ENCODE results near the gene SLC1A5. TPM values are rescaled to one million over a fixed set of nuclear protein-coding genes. Genes with fewer than 3 reads are reported as not detected.

SLC1A5 gene
- total and polyA plus RNA-seq, 5 experiments from 2014 or later, result 2.5 to 8.2 (median 6.1) TPM

DNA sequence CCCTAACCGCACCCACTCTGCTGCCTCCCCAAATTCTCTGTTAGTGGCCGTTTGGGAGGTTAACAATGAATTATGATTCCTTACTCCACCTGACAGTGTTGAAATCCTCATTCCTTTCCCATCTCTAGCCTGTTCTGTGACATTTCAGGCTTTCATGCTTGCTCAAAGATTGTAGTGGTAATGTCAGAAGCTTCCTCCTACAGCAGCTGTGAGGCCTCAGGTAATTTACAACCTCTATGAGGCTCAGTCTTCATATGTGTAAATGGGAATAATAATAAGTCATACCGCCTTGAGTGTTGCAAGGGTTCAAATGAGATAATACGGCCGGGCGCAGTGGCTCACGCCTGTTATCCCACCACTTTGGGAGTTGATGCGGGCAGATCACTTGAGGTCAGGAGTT lies 977 bp upstream of the SLC1A5 start:
- peak overlapping the region in 9 of 10 donors; percentile 42 to 93 (median 89) for H3K4me3 Mint-ChIP-seq
- no peaks in the 10 kb centered on the region for H3K27me3 Mint-ChIP-seq
- ATAC-seq (no peak), DNase-seq (no peak)
- peaks cover 23 to 57% (median 53%) of the 10 kb centered on the region in 4 donors for H3K4me1 Mint-ChIP-seq
- H3K9me3 Mint-ChIP-seq, result no peaks in the 10 kb centered on the region
- POLR2A ChIA-PET, result interaction anchor here (0.6 to 2.8 kb wide), 4 partner anchors 22 to 51 kb away, joined by 3 to 18 read pairs (median 4); no protein-coding TSS in a partner anchor
- peak overlapping the region in 6 of 10 donors; percentile 7 to 73 (median 60) for H3K27ac Mint-ChIP-seq
- H3K36me3 Mint-ChIP-seq, result no peaks in the 10 kb centered on the region

DNA sequence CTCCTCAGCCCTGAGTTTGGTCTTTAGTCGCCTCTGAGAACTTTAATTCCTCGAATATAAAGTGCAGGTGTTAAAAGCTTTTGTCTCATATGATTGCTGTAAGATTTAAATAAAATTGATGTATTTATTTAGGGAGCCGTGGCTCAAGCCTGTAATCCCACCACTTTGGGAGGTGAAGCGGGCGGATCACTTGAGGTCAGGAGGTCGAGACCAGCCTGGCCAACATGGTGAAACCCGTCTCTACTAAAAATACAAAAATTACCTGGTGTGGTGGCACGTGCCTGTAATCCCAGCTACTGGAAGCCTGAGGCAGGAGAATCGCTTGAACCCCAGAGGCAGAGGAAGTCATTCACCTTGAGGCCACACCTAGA lies 559 bp upstream of the SLC1A5 start:
- peak overlapping the region; percentile 81 to 93 (median 90) for H3K4me3 Mint-ChIP-seq
- H3K36me3 Mint-ChIP-seq, result no peaks in the 10 kb centered on the region
- POLR2A ChIA-PET, result interaction anchor here (0.6 to 2.8 kb wide), 4 partner anchors 22 to 51 kb away, joined by 3 to 18 read pairs (median 4); no protein-coding TSS in a partner anchor
- H3K9me3 Mint-ChIP-seq, result no peaks in the 10 kb centered on the region
- peak overlapping the region in 7 of 10 donors; percentile 37 to 88 (median 71) for H3K27ac Mint-ChIP-seq
- no peak for DNase-seq
- no peaks in the 10 kb centered on the region for H3K27me3 Mint-ChIP-seq
- peaks cover 23 to 61% (median 57%) of the 10 kb centered on the region in 4 donors for H3K4me1 Mint-ChIP-seq
- ATAC-seq, result no peak

DNA sequence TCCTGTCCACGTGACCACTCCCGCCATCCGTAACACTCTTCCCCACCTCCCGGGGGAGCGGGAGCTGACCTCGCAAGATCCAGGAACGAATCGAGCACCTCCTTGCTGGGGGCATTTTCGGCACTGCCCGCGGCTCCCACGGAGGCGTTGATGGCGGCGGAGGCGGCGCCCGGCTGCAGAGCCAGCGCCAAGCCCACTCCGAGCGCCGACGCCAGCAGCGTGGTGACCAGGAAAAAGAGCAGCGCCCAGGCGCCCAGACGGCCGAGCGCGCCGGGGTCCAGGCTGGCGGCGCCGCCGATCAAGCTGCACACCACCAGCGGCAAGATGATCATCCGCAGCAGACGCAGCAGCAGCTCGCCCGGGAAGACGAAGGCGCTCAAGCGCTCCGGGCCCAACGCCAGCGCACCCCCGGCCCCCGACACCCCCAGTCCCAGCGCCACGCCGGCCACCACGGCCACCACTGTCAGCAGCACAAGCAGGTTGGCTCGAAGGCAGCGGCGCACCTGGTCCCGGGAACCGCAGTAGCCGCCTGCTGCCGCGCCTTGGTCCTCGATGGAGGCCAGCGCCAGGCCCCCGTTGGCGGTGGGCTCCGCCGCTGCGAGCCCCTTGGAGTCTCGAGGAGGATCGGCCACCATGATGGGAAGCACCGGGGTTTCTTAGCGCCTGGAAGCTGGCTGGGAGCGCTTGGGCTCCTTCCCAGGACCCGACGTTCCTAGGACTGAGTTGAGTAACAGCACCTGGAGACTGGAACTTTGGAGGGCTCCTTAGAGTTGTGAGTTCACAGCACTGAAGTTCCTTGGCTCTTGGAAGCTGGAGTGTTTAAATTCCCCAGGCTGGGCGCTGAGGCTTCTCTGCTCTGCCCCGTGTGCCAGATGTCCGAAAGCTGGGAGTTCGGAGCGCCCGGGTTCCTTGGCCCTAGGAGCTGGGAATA lies 798 bp downstream of the SLC1A5 start:
- POLR2A ChIA-PET, result interaction anchor here (0.6 to 2.8 kb wide), 2 partner anchors 33 to 58 kb away, joined by 7 to 18 read pairs; no protein-coding TSS in a partner anchor
- ATAC-seq (peak; percentile 4 to 24), DNase-seq (peak in 6 of 10 donors; percentile 28 to 42 (median 32))
- H3K4me1 Mint-ChIP-seq, result peaks cover 28 to 69% (median 63%) of the 10 kb centered on the region in 4 donors
- no peaks in the 10 kb centered on the region for H3K9me3 Mint-ChIP-seq
- peaks cover 0 to 6% (median 0%) of the 10 kb centered on the region in 3 donors for H3K36me3 Mint-ChIP-seq
- no peaks in the 10 kb centered on the region for H3K27me3 Mint-ChIP-seq
- peak overlapping the region; percentile 81 to 93 (median 90) for H3K4me3 Mint-ChIP-seq
- H3K27ac Mint-ChIP-seq, result peak overlapping the region; percentile 76 to 94 (median 87)

DNA sequence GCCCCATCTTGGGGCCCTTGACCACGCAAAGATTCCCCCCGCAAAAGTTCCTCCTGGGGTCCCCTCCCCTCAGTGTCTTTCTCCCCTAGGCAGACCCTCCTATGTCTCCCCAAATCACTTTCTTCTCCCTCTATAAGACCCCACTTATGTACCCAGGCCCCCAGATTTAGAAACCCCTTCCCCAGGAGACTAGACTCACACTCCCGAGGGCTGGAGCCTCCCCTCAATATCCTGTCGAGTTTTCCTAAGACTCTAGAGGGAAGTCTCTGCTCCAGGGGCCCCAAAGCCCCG lies 1.4 kb downstream of the SLC1A5 start:
- Mint-ChIP-seq H3K4me3 (peak overlapping the region; percentile 81 to 93 (median 90)), H3K4me1 (peaks cover 25 to 64% (median 59%) of the 10 kb centered on the region in 4 donors), H3K27ac (peak overlapping the region; percentile 76 to 94 (median 86)), H3K36me3 (peaks cover 0 to 8% (median 0%) of the 10 kb centered on the region in 3 donors), H3K27me3 (no peaks in the 10 kb centered on the region), H3K9me3 (no peaks in the 10 kb centered on the region)
- no peak for DNase-seq
- ATAC-seq, result no peak
- POLR2A ChIA-PET, result interaction anchor here (2.8 kb wide), 1 partner anchor 34 kb away, joined by 18 read pairs; no protein-coding TSS in a partner anchor

DNA sequence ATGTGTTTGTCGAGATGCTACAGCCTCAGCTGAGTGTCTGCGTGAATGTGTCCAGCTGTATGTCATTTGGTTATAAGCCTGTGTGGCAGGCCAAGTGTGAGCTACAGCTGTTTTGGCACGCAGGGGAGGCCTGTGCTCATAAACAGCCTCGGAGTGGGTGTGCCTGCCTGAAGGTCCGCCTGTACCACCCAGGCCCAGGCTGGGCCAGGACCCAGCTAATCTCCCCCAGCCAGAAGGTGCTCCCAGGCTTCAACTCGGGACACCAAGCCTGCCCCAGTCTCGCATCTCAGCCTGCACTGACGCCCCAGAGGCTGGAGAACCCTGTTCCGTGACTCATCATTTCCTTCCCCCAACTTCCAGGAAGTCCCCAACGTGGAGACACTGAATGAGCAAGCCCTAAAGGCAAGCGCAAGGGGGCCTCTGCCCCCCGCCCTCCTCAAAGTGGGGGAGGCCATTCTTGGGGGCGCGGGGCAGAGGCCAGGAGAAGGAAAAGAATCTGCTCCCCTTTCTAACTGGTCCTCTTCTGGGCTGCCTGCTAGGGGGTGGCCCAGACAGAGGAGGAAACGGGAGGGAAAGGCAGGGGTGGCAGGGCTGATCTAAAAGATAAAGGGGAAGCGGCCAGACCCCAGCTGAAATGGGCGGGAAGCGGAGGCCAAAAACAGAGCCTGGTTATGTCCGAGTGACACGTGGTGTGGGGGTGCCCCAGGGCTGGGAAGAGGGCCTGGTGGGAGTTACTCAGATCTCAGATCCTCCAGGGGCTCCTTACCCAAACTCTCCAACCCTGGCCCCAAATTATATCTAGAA lies 2.0 kb downstream of the SLC1A5 start:
- Mint-ChIP-seq H3K4me3 (peak overlapping the region; percentile 81 to 93 (median 90)), H3K4me1 (peaks cover 24 to 61% (median 56%) of the 10 kb centered on the region in 4 donors), H3K27me3 (no peaks in the 10 kb centered on the region), H3K27ac (peak overlapping the region; percentile 75 to 94 (median 86)), H3K9me3 (no peaks in the 10 kb centered on the region), H3K36me3 (peaks cover 0 to 13% (median 0%) of the 10 kb centered on the region in 3 donors)
- ATAC-seq (peak; percentile 69 to 71), DNase-seq (peak; percentile 42 to 84 (median 66))
- POLR2A ChIA-PET, result interaction anchor here (0.7 kb wide), 1 partner anchor 9 kb away, joined by 3 read pairs; no protein-coding TSS in a partner anchor

DNA sequence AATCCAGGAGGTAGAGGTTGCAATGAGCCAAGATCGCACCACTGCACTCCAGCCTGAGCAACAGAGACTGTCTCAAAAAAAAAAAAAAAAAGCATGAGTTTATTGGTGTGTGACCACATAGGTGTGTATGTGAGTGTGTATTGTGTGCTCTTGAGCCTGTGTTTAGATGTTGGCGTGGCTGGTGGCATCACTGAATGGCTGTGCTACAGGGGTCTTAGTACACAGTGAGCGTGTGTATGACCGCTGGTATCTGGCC lies 2.5 kb downstream of the SLC1A5 start:
- no peaks in the 10 kb centered on the region for H3K9me3 Mint-ChIP-seq
- POLR2A ChIA-PET, result interaction anchor here (0.7 kb wide), 1 partner anchor 8 kb away, joined by 3 read pairs; no protein-coding TSS in a partner anchor
- H3K27ac Mint-ChIP-seq, result peak overlapping the region; percentile 74 to 94 (median 85)
- ATAC-seq, result no peak
- DNase-seq, result no peak
- no peaks in the 10 kb centered on the region for H3K27me3 Mint-ChIP-seq
- H3K4me3 Mint-ChIP-seq, result peak overlapping the region; percentile 71 to 93 (median 89)
- peaks cover 0 to 13% (median 0%) of the 10 kb centered on the region in 3 donors for H3K36me3 Mint-ChIP-seq
- peaks cover 24 to 59% (median 54%) of the 10 kb centered on the region in 4 donors for H3K4me1 Mint-ChIP-seq

DNA sequence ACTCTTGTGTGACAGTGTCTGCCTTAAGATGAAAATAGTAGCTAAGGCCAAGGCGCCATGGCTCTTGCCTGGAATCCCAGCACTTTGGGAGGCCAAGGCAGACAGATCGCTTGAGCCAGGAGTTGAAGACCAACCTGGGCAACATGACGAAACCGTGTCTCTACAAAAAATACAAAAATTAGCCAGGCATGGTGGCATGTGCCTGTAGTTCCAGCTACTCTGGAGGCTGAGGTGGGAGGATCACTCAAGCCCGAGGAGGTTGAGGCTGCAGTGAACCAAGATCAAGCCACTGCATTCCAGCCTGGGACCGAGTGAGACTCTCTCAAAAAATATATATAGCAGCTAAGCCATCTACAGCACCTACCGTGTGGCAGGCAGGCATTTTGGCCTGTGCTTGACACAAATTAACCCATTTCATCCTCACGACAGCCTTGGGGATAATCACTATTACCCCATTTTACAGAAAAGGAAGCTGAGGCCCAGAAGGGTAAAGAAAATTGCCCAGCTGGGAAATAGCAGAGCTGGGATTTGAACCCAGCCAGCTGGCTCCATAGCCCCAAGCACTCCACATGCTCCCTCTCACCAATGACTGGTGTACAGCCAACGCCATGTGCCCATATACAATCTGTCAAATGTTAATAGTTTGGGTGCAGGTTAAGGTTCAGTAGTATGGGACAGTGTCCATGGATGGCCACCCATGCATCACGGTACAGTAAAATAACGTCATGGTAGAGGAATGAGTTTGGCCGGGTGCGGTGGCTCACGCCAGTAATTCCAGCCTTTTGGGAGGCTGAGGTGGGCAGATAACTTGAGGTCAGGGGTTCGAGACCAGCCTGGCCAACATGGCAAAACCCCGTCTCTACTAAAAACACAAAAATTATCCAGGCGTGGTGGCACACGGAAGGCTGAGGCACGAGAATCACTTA lies 3.1 kb downstream of the SLC1A5 start:
- peak overlapping the region in 9 of 10 donors; percentile 53 to 94 (median 76) for H3K27ac Mint-ChIP-seq
- H3K9me3 Mint-ChIP-seq, result no peaks in the 10 kb centered on the region
- no peaks in the 10 kb centered on the region for H3K27me3 Mint-ChIP-seq
- peaks cover 24 to 59% (median 54%) of the 10 kb centered on the region in 4 donors for H3K4me1 Mint-ChIP-seq
- POLR2A ChIA-PET, result interaction anchor here (1.4 kb wide), 1 partner anchor 36 kb away, joined by 3 read pairs; no protein-coding TSS in a partner anchor
- ATAC-seq (no peak), DNase-seq (no peak)
- peaks cover 0 to 13% (median 0%) of the 10 kb centered on the region in 3 donors for H3K36me3 Mint-ChIP-seq
- peak overlapping the region; percentile 36 to 93 (median 88) for H3K4me3 Mint-ChIP-seq

DNA sequence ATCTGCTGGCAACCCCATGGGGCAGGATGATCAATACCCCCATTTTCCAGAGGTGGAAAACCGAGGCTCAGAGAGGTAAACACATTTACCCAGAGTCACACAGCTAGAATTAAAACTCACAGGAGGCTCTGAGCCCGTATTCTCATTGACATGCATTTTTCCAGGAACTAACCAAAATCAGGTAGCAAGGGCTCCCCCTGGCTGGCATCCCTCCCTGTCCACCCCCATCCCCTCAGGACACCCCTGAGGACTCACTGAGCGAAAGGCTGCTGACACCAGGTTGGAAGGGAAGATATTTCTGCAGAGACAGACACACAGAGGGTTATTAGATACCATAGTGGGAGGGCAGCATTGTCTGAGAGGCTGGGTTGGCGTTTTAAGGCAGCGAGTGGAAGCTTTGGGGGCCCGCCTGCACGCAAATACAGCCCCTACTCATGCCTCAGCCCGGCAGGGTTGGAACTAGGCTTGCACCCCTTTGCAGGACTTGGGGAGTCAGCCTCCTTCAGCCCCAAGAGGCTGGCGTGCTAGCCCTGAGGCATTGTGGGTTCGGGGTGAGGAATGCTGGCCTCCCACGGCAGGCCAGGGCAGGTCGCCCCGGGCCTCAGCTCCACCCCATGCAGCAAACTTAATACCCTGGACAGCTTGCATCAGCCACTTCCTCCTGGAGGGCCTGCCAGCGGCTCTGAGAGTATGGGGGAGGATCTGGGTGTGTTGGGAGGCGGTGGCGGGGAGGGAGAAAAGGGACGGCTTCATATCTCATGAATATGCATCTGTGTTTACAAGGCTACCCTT lies 3.9 kb downstream of the SLC1A5 start:
- no peak for ATAC-seq
- Mint-ChIP-seq H3K9me3 (no peaks in the 10 kb centered on the region), H3K4me3 (peak overlapping the region in 7 of 10 donors; percentile 22 to 91 (median 54)), H3K27me3 (no peaks in the 10 kb centered on the region), H3K27ac (peak overlapping the region in 7 of 10 donors; percentile 48 to 94 (median 81)), H3K36me3 (peaks cover 0 to 14% (median under 1%) of the 10 kb centered on the region in 3 donors), H3K4me1 (peaks cover 24 to 57% (median 53%) of the 10 kb centered on the region in 4 donors)
- POLR2A ChIA-PET, result interaction anchor here (1.4 kb wide), 1 partner anchor 37 kb away, joined by 3 read pairs; no protein-coding TSS in a partner anchor
- DNase-seq, result no peak

DNA sequence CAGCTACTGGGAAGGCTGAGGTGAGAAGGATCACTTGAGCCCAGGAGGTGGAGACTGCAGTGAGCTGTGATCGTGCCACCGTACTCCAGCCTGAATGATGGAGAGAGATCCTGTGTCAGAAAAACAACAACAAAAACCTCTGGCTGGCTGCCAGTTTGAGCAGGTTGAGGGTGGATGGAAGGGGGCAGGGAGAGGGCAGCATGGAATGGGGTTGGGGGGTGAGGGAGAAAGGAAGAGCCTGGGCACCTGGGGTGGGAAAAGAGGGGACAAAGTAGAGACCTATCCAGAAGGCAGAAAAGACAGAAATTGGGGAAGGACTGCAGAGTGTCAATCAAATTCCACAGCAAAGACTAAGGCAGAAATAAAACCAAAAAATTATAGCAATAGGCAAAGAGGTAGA lies 4.7 kb downstream of the SLC1A5 start:
- Mint-ChIP-seq H3K4me3 (peak overlapping the region in 1 of 10 donors; percentile 24), H3K36me3 (peaks cover 0 to 17% (median 2%) of the 10 kb centered on the region in 3 donors), H3K27me3 (no peaks in the 10 kb centered on the region), H3K9me3 (no peaks in the 10 kb centered on the region), H3K27ac (peak overlapping the region in 3 of 10 donors; percentile 44 to 94 (median 86)), H3K4me1 (peaks cover 22 to 54% (median 46%) of the 10 kb centered on the region in 4 donors)
- DNase-seq (no peak), ATAC-seq (no peak)
- POLR2A ChIA-PET, result no interaction called here

DNA sequence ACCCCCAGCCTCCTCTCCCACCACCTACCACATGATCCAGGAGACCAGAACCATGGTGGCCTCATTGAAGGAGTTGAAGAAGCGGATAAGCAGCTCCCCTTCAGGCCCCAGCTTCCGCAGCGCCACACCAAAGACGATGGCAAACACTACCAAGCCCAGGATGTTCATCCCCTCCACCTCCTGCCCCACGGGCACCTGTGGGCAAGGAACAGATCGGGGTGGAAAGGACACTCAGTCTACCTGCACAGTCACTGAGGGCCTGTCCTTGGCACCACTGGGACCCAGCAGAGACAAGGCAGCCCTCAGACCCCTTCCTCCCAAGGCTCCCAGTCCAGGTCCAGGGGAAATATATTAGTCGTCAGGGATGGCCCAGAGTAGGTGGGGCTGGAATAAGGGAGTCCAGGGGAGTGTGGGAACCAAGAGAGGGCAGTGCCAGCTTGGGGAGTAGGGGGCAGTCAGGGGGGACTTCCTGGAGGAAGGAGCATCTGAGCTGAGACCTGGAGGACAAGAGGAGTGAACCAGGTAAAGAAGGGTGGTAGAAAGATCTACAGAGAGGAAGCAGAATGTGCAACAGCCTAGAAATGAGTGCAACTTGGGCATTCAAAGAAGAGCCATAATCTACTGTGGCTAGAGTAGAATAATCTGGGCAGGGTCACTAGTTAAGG lies 5.9 kb downstream of the SLC1A5 start:
- H3K9me3 Mint-ChIP-seq, result no peaks in the 10 kb centered on the region
- no peak for ATAC-seq
- H3K27me3 Mint-ChIP-seq, result no peaks in the 10 kb centered on the region
- DNase-seq, result no peak
- peak overlapping the region in 2 of 10 donors; percentile 10 to 58 for H3K27ac Mint-ChIP-seq
- no peak overlapping the region for H3K4me3 Mint-ChIP-seq
- H3K4me1 Mint-ChIP-seq, result peaks cover 22 to 56% (median 41%) of the 10 kb centered on the region in 4 donors
- peaks cover 0 to 24% (median 2%) of the 10 kb centered on the region in 3 donors for H3K36me3 Mint-ChIP-seq
- POLR2A ChIA-PET, result interaction anchor here (0.7 to 1.2 kb wide), 2 partner anchors 44 to 1504 kb away, joined by 5 to 8 read pairs; no protein-coding TSS in a partner anchor
